Peyer's patch (tissue), 4 donors: ENCODE measurements around the gene MYO1D.

Source experiments
- POLR2A ChIP-seq, 2 donors: fragments of 450-650 bp; IDR thresholded peaks; one replicate each; pipeline ENCODE4 v1.5.1; 2017; ENCODE audit warnings: antibody characterized with exemption in 2 of 2, mild to moderate bottlenecking in 2 of 2, moderate library complexity in 2 of 2
- TF ChIP-seq, protein P1 (sequence below), 6 experiments: fragments of 450-650 bp in 4 of 6; fragments of 200-600 bp in 2 of 6; sonication (generic) in 1 of 6; IDR thresholded peaks; one replicate each; pipeline ENCODE4 v1.5.1; 2017 to 2019; ENCODE audit warnings: antibody characterized with exemption in 6 of 6, mild to moderate bottlenecking in 3 of 6, moderate library complexity in 1 of 6

GRCh38 chr17:32920293-32920692, 43.4 kb upstream of the MYO1D start:
- no peak for TF ChIP-seq POLR2A (IDR thresholded peaks at IDR 0.05)
- TF ChIP-seq, protein P1, sequence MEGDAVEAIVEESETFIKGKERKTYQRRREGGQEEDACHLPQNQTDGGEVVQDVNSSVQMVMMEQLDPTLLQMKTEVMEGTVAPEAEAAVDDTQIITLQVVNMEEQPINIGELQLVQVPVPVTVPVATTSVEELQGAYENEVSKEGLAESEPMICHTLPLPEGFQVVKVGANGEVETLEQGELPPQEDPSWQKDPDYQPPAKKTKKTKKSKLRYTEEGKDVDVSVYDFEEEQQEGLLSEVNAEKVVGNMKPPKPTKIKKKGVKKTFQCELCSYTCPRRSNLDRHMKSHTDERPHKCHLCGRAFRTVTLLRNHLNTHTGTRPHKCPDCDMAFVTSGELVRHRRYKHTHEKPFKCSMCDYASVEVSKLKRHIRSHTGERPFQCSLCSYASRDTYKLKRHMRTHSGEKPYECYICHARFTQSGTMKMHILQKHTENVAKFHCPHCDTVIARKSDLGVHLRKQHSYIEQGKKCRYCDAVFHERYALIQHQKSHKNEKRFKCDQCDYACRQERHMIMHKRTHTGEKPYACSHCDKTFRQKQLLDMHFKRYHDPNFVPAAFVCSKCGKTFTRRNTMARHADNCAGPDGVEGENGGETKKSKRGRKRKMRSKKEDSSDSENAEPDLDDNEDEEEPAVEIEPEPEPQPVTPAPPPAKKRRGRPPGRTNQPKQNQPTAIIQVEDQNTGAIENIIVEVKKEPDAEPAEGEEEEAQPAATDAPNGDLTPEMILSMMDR (IDR thresholded peaks at IDR 0.05): no peak
